ENCODE data around the gene SLC6A18.

Gene SLC6A18

GRCh38 chr5:1249366-1250280 is 24.4 kb downstream of the SLC6A18 start:
- in situ Hi-C loops (cut with MboI; ENCODE audit: low sequenced_read_pairs, unreplicated experiment): no loop called here
- no peak for DNase-seq (ENCODE audit: low spot score)
- no peak for TF ChIP-seq CTCF (IDR thresholded peaks at IDR 0.05; ENCODE audit: borderline replicate concordance, control extremely low read depth, extremely low read depth, insufficient read depth, missing control alignments)

- TF ChIP-seq CTCF (IDR thresholded peaks at IDR 0.05; ENCODE audit: borderline replicate concordance, control extremely low read depth, extremely low read depth, insufficient read depth, missing control alignments): no peak
- in situ Hi-C loops (cut with MboI; ENCODE audit: low sequenced_read_pairs, unreplicated experiment): no loop called here
- no peak for DNase-seq (ENCODE audit: low spot score)
Measured at GRCh38 chr5:1251678-1252580, 26.7 kb downstream of the SLC6A18 start.

- TF ChIP-seq CTCF (IDR thresholded peaks at IDR 0.05; ENCODE audit: borderline replicate concordance, control extremely low read depth, extremely low read depth, insufficient read depth, missing control alignments): no peak
- in situ Hi-C loops (cut with MboI; ENCODE audit: low sequenced_read_pairs, unreplicated experiment): no loop called here
- DNase-seq (ENCODE audit: low spot score): no peak
Measured at GRCh38 chr5:1252681-1253080, 27.5 kb downstream of the SLC6A18 start.

GRCh38 chr5:1253456-1254105 is 28.4 kb downstream of the SLC6A18 start:
- no peak for TF ChIP-seq CTCF (IDR thresholded peaks at IDR 0.05; ENCODE audit: borderline replicate concordance, control extremely low read depth, extremely low read depth, insufficient read depth, missing control alignments)
- no peak for DNase-seq (ENCODE audit: low spot score)
- in situ Hi-C loops (cut with MboI; ENCODE audit: low sequenced_read_pairs, unreplicated experiment): no loop called here

GRCh38 chr5:1254196-1254595 is 29.0 kb downstream of the SLC6A18 start:
- no peak for DNase-seq (ENCODE audit: low spot score)
- in situ Hi-C loops (cut with MboI; ENCODE audit: low sequenced_read_pairs, unreplicated experiment): no loop called here
- no peak for TF ChIP-seq CTCF (IDR thresholded peaks at IDR 0.05; ENCODE audit: borderline replicate concordance, control extremely low read depth, extremely low read depth, insufficient read depth, missing control alignments)

GRCh38 chr5:1255081-1255561 is 29.9 kb downstream of the SLC6A18 start:
- in situ Hi-C loops (cut with MboI; ENCODE audit: low sequenced_read_pairs, unreplicated experiment): no loop called here
- DNase-seq (ENCODE audit: low spot score): no peak
- TF ChIP-seq CTCF (IDR thresholded peaks at IDR 0.05; ENCODE audit: borderline replicate concordance, control extremely low read depth, extremely low read depth, insufficient read depth, missing control alignments): no peak
